ENCODE measurements around the gene S100A6.
A peak's percentile ranks its signal among the peaks of the same experiment; 100 is the strongest.
"Not testable (repeated sequence)": the region's sequence is repeated elsewhere in the genome, so short reads cannot be mapped to it uniquely, and the experiment has no call there.

The S100A6 gene

GRCh38 chr1:153526132-153526543 is 9.7 kb downstream of the S100A6 start:
- peak; percentile 95 for DNase-seq

- DNase-seq, result peak; percentile 54
Measured at GRCh38 chr1:153525088-153525728, 10.6 kb downstream of the S100A6 start.

GRCh38 chr1:153522353-153523048 is 13.3 kb downstream of the S100A6 start:
- DNase-seq, result peak; percentile 22

- DNase-seq, result not testable (repeated sequence)
Measured at GRCh38 chr1:153521808-153522207, 14.0 kb downstream of the S100A6 start.

GRCh38 chr1:153520818-153521476 is 14.8 kb downstream of the S100A6 start:
- no peak for DNase-seq

- not testable (repeated sequence) for DNase-seq
Measured at GRCh38 chr1:153520137-153520691, 15.6 kb downstream of the S100A6 start.

GRCh38 chr1:153519242-153519641 is 16.5 kb downstream of the S100A6 start:
- no peak for DNase-seq

- peak; percentile 89 for DNase-seq
Measured at GRCh38 chr1:153515504-153516394, 20.0 kb downstream of the S100A6 start.

GRCh38 chr1:153513666-153514065 is 22.1 kb downstream of the S100A6 start:
- DNase-seq, result no peak

- DNase-seq, result no peak
Measured at GRCh38 chr1:153513023-153513422, 22.8 kb downstream of the S100A6 start.

GRCh38 chr1:153510984-153511410 is 24.8 kb downstream of the S100A6 start:
- peak; percentile 92 for DNase-seq

GRCh38 chr1:153509729-153510354 is 25.9 kb downstream of the S100A6 start:
- peak; percentile 86 for DNase-seq

- no peak for DNase-seq
Measured at GRCh38 chr1:153509036-153509435, 26.8 kb downstream of the S100A6 start.

GRCh38 chr1:153507926-153508583 is 27.7 kb downstream of the S100A6 start:
- no peak for DNase-seq

- no peak for DNase-seq
Measured at GRCh38 chr1:153506831-153507413, 28.9 kb downstream of the S100A6 start.

- DNase-seq, result no peak
Measured at GRCh38 chr1:153506386-153506785, 29.4 kb downstream of the S100A6 start.

GRCh38 chr1:153505576-153505975 is 30.2 kb downstream of the S100A6 start:
- DNase-seq, result no peak

GRCh38 chr1:153503766-153504165 is 32.0 kb downstream of the S100A6 start:
- DNase-seq, result no peak

GRCh38 chr1:153498746-153499145 is 37.0 kb downstream of the S100A6 start:
- DNase-seq, result no peak

GRCh38 chr1:153495536-153495935 is 40.3 kb downstream of the S100A6 start:
- no peak for DNase-seq

- peak; percentile 84 for DNase-seq
Measured at GRCh38 chr1:153494976-153495535, 40.7 kb downstream of the S100A6 start.
